Skeletal muscle satellite cell (primary cell): Measurements from ENCODE around the gene CKM.

Experiments used
- H3K27me3 ChIP-seq: 2 replicates; pipeline ENCODE4 v1.7.0; 2013; ENCODE audit warnings: low read length; ENCODE audit not compliant: control insufficient read depth, insufficient read depth
- H3K36me3 ChIP-seq: 2 replicates; pipeline ENCODE4 v1.7.0; 2013; ENCODE audit warnings: mild to moderate bottlenecking, control low read depth, low read length; ENCODE audit not compliant: insufficient read depth
- H3K4me1 ChIP-seq: 2 replicates; pipeline ENCODE4 v1.7.0; 2013; ENCODE audit warnings: low read length; ENCODE audit not compliant: control insufficient read depth, insufficient read depth
- H3K4me2 ChIP-seq: 2 replicates; pipeline ENCODE4 v1.7.0; 2013; ENCODE audit warnings: mild to moderate bottlenecking, low read length
- H3K4me3 ChIP-seq: 2 replicates; pipeline ENCODE4 v1.7.0; 2013; ENCODE audit warnings: low read length
- H3K9ac ChIP-seq: 2 replicates; pipeline ENCODE4 v1.7.0; 2013; ENCODE audit warnings: mild to moderate bottlenecking, low read depth, low read length, moderate library complexity
- H3K9me3 ChIP-seq: replicated peaks from 2 replicates; pipeline ENCODE4 v1.7.0; 2013; ENCODE audit warnings: mild to moderate bottlenecking, control low read depth, low read length

The CKM gene

DNA sequence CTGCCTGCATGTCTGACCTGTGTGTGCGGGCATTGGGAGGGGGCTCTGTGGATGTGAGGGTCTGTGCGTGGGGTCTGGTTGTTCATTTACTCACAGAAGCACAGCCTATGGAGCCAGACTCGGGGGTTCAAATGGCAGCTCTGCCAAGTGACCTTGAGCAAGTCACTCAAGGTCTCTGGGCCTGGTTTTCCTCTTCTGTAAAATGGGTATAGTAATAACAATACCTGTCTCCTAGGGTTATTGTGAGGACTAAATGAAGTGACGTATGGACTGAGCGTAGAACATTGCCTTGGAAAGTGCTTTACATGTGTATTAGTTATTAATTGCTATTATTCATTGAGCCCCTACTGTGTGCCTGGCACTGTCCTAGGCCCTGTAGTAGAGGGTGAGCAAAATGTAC is 24.4 kb downstream of the CKM start:
- H3K4me2 ChIP-seq: no peak overlapping the region
- H3K27me3 ChIP-seq: no peaks in the 10 kb centered on the region
- no peak overlapping the region for H3K9ac ChIP-seq
- H3K4me3 ChIP-seq: no peak overlapping the region
- no peaks in the 10 kb centered on the region for H3K9me3 ChIP-seq
- H3K36me3 ChIP-seq: peaks cover 31% of the 10 kb centered on the region
- H3K4me1 ChIP-seq: no peaks in the 10 kb centered on the region

DNA sequence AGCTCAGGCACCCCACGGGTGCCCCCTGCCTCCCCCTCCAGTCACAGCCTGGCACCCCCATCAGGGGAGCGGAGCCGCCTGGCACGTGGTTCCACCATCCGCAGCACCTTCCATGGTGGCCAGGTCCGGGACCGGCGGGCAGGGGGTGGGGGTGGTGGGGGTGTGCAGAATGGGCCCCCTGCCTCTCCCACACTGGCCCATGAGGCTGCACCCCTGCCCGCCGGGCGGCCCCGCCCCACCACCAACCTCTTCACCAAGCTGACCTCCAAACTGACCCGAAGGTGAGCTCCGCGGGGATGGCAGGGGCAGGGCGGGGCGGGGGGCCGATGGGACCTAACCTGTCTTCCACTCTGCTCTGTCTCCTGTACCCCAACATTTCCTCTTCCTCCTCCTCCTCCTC is 25.0 kb downstream of the CKM start:
- Histone ChIP-seq H3K4me1 (no peaks in the 10 kb centered on the region), H3K4me2 (no peak overlapping the region), H3K4me3 (no peak overlapping the region), H3K9ac (no peak overlapping the region), H3K27me3 (no peaks in the 10 kb centered on the region), H3K9me3 (no peaks in the 10 kb centered on the region), H3K36me3 (peaks cover 32% of the 10 kb centered on the region)

DNA sequence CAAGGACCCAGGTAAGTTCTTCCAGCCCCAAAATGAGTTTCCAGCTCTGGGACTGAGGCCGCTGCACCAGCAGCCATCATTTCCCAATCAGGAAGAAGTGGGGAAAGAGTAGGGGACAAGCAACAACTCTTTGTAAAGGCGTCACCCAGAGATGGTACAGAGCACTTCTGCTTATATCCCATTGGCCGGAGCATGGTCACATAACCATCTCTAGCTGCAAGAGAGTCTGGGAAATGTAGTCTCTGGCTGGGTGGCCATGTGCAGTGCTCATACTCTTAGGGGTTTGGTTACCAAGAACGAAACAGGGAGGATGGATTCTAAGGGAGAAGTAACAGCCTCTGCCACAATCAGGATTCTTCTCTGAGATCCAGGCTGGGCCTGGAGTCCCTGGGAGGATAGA is 26.3 kb downstream of the CKM start:
- H3K27me3 ChIP-seq: no peaks in the 10 kb centered on the region
- no peaks in the 10 kb centered on the region for H3K4me1 ChIP-seq
- H3K9ac ChIP-seq: no peak overlapping the region
- peaks cover 41% of the 10 kb centered on the region for H3K36me3 ChIP-seq
- H3K4me3 ChIP-seq: no peak overlapping the region
- H3K9me3 ChIP-seq: no peaks in the 10 kb centered on the region
- H3K4me2 ChIP-seq: no peak overlapping the region

DNA sequence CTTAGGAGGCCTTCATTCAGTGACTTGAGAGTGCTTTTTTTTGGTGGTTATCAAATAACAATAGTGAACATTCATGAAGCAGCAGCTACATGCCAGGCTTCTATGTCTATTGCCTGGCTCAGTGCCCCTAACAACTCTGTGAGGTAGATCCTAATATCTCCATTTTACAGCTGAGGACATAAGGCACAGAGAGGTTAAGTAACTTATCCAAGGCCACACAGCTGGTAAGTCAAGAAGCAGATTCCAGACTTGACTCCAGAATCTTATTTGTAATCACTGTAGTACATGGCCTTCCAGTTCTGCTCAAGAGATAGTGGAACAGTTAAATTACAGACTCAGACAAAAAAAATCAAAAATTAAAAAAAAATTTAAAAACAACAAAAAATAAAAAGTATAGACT is 26.8 kb downstream of the CKM start:
- Histone ChIP-seq H3K36me3 (peaks cover 41% of the 10 kb centered on the region), H3K4me1 (no peaks in the 10 kb centered on the region), H3K4me3 (no peak overlapping the region)

DNA sequence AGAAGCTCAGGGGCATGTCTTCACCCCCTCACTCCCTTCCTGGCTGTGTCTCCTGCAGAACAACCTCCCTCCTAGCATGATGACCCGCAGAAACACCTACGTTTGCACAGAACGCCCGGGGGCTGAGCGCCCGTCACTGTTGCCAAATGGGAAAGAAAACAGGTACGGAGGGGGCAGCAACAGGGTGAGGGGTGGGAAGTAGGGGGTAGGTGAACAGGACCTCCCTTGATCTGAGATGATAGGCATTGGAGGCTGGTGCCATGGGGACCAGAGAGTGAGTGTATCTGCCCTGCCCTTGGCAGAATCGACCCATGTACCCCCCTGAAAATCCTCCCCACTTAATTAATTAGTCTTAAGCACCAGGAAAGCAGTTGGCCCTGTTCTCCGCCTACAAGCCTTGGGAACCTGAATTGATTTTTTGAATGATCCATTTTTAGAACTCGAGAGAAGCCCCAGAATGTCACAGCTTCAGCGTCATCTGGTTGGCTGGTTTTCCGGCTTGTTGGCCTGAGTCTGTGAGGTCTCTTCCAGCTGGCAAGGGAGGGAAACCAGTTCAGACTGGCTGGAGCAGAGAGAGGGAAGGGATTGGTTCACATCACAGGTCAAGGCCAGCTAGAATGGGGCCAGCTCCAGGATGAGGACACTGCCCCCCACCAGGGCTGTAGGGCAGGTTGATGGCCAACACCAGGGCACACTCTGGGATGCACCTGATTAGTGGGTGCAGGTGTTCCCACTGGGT is 28.2 kb downstream of the CKM start:
- peaks cover 46% of the 10 kb centered on the region for H3K36me3 ChIP-seq
- H3K4me1 ChIP-seq: no peaks in the 10 kb centered on the region
- no peaks in the 10 kb centered on the region for H3K9me3 ChIP-seq
- no peak overlapping the region for H3K9ac ChIP-seq
- H3K4me2 ChIP-seq: no peak overlapping the region
- no peak overlapping the region for H3K4me3 ChIP-seq
- H3K27me3 ChIP-seq: no peaks in the 10 kb centered on the region

More for the DNA sequence above, 26.8 kb downstream of the CKM start:
- Histone ChIP-seq H3K9ac (no peak overlapping the region), H3K9me3 (no peaks in the 10 kb centered on the region), H3K4me2 (no peak overlapping the region), H3K27me3 (no peaks in the 10 kb centered on the region)

DNA sequence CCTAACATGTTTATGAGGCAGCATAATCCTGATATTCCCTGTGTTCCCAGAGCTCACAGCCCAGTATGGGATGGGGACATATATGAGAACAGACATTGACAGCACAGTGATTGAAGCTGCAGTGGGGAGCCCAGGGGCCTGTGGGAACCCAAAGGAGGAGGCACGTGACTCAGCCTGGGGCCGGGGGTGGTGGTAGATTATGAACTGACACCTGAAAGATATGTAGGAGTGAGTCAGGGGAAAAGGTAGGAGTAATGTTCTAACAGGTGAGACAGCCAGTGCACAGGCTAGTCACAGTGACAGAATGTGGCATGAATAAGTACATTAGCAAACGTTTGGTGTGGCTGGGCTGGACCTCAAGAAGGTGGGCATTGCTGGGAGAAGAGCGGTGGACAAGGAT is 29.0 kb downstream of the CKM start:
- no peaks in the 10 kb centered on the region for H3K9me3 ChIP-seq
- H3K27me3 ChIP-seq: no peaks in the 10 kb centered on the region
- peaks cover 49% of the 10 kb centered on the region for H3K36me3 ChIP-seq

DNA sequence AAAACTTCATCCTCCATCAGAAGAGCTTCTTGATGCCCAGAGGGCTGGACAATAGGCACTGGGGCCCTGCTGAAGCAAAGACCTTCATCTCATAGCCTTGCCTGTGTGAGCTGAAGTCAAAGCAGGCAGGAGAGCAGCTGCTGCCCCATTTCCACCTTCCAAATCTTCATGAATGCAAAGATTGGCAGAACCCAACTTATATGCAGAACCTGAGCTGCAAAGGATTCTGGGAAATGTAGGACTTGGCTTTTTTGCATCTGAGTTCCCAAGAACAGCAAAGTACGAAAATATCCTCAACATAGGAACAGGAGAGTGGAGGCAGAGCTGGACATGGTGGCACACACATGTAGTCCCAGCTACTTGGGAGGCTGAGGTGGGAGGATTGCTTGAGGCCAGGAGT is 30.8 kb downstream of the CKM start:
- H3K9me3 ChIP-seq: no peaks in the 10 kb centered on the region
- peaks cover 49% of the 10 kb centered on the region for H3K36me3 ChIP-seq
- H3K27me3 ChIP-seq: no peaks in the 10 kb centered on the region
- no peaks in the 10 kb centered on the region for H3K4me1 ChIP-seq
- H3K4me2 ChIP-seq: no peak overlapping the region
- H3K4me3 ChIP-seq: no peak overlapping the region
- H3K9ac ChIP-seq: no peak overlapping the region

More for the DNA sequence above, 29.0 kb downstream of the CKM start:
- Histone ChIP-seq H3K4me2 (no peak overlapping the region), H3K9ac (no peak overlapping the region), H3K4me3 (no peak overlapping the region), H3K4me1 (no peaks in the 10 kb centered on the region)

DNA sequence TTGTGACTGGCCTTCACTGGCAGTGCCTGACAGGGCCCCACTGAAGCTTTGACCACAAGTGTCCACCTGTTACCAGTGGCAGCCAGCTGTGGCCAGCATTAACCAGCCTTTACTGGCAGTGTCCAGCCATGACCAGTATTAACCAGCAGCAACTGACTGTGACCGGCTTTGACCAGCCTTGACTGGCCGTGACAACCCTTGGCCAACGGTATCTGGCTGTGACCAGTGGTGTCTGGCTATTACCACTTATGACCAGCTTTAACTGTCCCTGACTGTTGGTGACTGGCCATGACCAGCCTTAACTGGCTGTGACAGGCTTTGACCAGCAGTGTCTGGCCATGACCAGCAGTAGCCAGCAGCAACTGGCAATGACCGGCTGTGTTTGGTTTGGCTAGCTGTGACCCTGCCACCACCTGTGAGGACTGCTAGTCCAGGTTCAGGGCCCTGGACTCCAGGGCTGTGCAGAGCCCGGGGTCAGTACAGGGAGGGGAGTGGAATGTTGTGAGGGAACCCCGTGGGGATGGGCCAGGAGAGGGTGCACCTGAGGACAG is 32.2 kb downstream of the CKM start:
- H3K4me2 ChIP-seq: no peak overlapping the region
- no peak overlapping the region for H3K9ac ChIP-seq
- H3K36me3 ChIP-seq: peaks cover 42% of the 10 kb centered on the region
- H3K4me3 ChIP-seq: no peak overlapping the region
- H3K4me1 ChIP-seq: no peaks in the 10 kb centered on the region
- no peaks in the 10 kb centered on the region for H3K9me3 ChIP-seq
- no peaks in the 10 kb centered on the region for H3K27me3 ChIP-seq

DNA sequence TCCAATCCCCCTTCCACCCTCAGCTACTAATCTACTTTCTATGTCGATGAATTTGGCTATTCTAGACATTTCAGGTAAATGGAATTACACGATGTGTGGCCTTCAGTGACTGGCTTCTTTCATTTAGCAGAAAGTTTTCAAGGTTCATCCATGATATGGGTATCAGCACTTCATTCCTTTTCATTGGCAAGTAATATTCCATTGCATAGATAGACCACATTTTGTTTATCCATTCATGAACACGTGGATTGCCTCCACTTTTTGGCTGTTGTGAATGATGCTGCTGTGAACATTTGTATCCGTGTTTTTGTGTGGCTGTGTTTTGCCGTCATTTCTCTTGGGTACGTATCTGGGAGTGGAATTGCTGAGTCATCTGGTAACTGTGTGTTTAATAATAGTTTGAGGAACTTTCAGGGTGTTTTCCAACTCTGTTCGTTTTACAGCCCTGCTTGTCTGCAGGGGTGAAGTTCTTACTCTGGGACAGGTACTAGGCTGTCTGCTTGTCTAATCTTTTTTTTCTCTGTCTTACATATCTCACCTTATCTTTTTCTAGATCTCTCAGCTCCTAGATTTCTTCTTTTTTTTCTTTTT is 39.1 kb downstream of the CKM start:
- Histone ChIP-seq H3K4me2 (no peak overlapping the region), H3K27me3 (no peaks in the 10 kb centered on the region), H3K9me3 (no peaks in the 10 kb centered on the region), H3K4me1 (no peaks in the 10 kb centered on the region), H3K36me3 (peaks cover 43% of the 10 kb centered on the region), H3K9ac (no peak overlapping the region), H3K4me3 (no peak overlapping the region)

DNA sequence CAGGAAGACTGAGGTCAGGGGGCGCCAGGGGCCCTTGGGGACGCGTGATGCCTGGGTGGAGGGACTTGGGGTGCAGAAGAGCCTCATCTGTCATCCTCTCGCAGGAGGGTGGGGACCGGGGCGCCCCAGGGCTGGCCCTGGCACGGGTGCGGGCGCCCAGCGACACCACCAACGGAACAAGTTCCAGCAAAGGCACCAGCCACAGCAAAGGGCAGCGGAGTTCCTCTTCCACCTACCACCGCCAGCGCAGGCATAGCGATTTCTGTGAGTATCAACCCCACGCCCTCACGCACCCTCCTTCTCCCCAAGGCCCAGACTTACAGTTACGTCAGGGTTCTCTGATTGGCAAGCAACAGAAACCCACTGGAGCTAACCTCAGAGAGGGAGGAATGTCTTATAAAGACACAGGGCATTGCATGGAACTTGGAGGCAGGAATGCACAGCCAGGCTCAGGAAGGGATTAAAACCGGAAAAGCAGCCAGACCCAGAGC is 42.2 kb downstream of the CKM start:
- Histone ChIP-seq H3K9ac (no peak overlapping the region), H3K4me2 (no peak overlapping the region), H3K4me3 (no peak overlapping the region), H3K27me3 (no peaks in the 10 kb centered on the region), H3K36me3 (peaks cover 48% of the 10 kb centered on the region), H3K9me3 (no peaks in the 10 kb centered on the region), H3K4me1 (no peaks in the 10 kb centered on the region)

DNA sequence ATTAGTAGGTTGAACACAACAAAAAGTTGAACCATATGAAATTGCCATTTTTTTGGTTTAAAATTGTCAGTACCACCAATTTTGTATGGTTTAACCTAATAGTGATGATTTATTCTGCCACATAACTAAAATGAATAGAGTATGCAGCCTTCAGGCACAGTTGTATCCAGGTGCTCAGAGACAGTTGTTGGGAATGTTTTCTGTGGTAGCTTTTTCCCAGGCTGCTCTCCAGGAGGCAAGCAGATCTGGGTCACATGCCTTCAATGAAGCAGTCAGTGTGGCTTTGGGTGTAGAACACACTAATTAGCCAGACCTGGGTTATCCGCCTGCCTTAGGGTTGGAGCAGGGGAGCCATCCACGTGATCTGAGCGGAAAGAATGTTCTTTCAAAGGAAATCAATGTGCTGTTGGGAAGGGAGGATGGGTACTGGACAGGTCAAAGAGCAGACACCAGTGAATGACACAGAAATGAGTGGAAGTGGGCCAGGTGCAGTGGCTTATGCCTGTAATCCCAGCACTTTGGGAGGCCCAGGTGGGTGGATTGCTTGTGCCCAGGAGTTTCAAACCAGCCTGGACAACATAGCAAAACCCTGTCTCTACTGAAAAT is 43.0 kb downstream of the CKM start:
- no peak overlapping the region for H3K4me2 ChIP-seq
- H3K4me1 ChIP-seq: no peaks in the 10 kb centered on the region
- no peaks in the 10 kb centered on the region for H3K27me3 ChIP-seq
- no peak overlapping the region for H3K9ac ChIP-seq
- no peak overlapping the region for H3K4me3 ChIP-seq
- peaks cover 49% of the 10 kb centered on the region for H3K36me3 ChIP-seq
- H3K9me3 ChIP-seq: no peaks in the 10 kb centered on the region
